ENCODE measurements around the gene FRAS1.
"Not testable (repeated sequence)": the region's sequence is repeated elsewhere in the genome, so short reads cannot be mapped to it uniquely, and the experiment has no call there.

The FRAS1 gene

DNA sequence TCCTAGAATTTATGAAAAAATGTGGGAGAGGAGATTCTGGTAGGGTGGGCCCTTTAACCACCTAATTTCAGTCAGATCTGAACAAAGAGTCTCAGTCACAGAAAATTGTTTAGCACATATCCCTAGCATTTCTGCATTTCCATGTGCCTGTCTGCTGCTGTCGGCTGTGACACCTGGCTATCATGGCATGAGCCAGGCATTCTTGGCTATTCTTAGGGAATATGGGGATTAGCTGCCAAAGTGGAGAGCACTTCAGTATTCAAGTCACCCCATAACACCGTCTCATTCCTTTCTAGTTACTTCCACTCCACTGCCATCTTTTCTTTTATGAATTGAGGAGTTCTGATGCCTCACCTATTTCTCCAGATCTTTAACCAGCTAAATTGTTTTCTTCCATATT, 211.5 kb downstream of the FRAS1 start:
- DNase-seq (ENCODE audit: low read depth in 1 of 2, low spot score in 1 of 2) = no peak

DNA sequence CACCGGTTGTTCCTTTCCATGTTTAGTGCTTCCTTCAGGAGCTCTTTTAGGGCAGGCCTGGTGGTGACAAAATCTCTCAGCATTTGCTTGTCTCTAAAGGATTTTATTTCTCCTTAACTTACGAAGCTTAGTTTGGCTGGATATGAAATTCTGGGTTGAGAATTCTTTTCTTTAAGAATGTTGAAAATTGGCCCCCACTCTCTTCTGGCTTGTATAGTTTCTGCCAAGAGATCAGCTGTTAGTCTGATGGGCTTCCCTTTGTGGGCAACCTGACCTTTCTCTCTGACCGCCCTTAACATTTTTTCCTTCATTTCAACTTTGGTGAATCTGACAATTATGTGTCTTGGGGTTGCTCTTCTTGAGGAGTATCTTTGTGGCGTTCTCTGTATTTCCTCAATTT, 218.3 kb downstream of the FRAS1 start:
- not testable (repeated sequence) for DNase-seq (ENCODE audit: low read depth in 1 of 2, low spot score in 1 of 2)

DNA sequence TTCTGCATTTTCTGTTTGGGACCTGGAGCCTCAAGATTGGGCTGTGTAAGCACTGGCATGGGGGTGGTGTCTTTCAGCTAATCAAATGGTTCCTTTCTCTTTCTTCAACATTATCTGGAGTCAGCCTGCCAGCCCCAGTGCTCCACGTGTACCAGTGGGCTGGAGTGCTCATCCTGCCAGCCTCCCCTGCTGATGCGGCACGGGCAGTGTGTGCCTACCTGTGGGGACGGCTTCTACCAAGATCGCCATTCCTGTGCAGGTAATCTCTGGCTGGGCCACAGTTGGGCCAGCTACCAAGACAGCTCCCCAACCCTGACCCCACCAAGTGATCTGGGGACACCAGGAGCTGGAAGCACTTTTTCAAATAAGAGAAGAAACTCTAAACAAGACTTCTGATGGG, 229.2 kb downstream of the FRAS1 start:
- no peak for DNase-seq (ENCODE audit: low read depth in 1 of 2, low spot score in 1 of 2)

DNA sequence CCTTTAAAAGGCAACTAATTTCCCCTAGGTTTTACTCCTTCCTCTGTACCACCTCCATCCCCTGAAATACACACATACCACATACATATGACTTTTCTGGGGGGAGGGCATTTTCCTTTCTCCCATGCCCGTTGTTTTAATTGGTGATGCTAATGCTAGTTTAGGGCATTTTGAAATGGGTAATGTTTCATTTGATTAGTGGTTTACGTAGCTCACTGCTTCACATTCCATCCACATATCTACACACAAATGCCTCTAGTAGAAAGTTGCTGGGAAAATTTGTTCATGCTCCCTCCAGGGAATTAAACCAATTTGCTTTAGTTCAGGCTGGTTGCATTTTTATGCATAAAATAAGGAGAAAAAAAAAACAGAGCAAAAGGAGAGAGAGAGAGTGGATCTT, 231.2 kb downstream of the FRAS1 start:
- no peak for DNase-seq (ENCODE audit: low read depth in 1 of 2, low spot score in 1 of 2)

DNA sequence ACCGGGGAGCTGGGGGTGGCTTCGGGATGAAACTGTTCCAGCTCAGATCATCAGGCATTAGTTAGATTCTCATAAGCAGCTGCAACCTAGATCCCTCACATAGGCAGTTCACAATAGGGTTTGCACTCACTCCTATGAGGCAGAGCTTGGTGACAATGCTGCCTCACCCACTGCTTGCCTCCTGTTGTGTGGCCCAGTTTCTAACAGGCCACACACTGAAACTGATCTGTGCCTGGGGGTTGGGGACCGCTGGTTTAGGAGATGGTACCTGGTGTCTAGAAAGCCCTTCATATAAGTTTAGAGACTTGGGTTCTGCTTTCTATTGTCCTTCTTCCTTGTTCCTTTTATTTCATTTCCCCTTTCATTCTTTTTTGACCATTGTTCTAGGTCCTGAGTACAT, 234.2 kb downstream of the FRAS1 start:
- no peak for DNase-seq (ENCODE audit: low read depth in 1 of 2, low spot score in 1 of 2)

DNA sequence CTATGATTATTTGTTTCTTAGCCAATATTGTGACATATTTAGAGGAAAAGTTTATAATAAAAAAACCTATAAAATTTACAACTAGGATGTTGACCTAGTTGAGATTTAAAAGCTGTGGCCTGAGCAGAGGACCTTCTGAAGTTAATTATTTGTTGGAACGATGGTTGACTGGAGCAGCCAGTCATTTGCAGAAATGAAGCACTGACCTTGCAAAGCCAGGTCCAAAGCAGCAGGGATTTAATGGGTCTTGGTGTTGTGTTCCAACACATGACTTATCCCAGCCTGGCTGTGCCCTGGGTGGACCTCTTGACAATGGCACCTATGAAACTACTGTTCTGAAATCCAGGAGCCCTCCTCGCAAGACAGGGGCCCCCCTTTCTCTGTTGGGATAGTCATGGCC, 235.2 kb downstream of the FRAS1 start:
- no peak for DNase-seq (ENCODE audit: low read depth in 1 of 2, low spot score in 1 of 2)

DNA sequence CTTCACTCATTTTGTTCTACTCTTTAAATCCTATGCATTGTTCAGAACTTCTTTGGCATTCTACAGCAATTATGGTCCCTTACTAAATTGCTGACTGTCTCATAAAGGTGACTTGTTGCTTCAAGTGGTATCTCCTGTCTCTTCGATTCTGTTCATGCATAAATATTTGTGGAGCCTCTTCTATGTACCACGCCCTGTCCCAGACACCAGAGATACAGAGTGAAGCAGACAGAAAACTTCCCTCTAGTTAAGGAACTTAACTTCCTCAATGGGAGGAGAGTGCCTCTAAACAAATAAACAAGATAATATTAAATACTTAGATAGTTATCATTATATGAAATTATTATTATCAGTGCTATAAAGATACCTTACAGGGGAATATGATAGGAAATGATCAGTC, 235.7 kb downstream of the FRAS1 start:
- no peak for DNase-seq (ENCODE audit: low read depth in 1 of 2, low spot score in 1 of 2)

DNA sequence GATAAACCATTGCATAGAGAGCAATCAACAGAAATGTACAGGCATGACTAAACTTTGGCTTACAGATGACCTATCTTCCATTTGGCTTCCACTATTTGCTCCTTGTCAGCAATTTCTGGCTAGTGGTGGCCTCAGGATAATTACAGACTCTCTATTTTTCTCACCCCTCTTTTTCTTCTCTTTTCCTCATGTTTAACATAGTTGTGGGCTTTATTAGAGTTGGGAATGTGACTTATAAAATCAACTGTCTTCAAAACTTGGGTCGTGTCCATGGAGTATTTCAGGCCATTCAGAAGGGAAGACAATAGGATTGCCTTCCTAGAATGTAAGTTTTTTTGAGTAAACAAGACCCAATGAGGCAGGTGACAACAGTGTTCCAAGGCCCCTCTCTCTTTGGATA, 236.2 kb downstream of the FRAS1 start:
- DNase-seq (ENCODE audit: low read depth in 1 of 2, low spot score in 1 of 2) = no peak

DNA sequence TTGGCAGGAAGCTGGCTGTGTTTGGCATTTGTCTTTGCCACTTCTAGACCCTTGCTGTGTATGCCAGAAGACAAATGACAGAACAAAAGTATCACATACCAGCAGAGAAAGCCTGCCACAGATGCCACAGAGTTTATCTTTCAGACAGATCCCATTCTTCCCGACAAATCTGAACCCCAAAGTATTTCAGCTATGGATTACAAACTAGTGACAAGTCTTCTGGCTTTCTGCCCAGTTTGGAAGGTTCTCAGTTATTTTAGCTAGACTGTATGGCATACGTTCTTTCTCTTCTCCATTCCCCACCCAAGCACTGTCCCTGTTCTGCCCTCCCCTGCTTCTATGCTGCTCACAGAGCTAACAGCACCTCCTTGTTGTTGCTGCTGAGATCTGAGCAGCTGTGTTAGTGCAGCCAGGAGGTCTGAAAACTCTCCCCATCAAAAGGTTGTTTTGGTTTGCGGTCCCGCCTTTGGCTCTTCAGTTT, 236.7 kb downstream of the FRAS1 start:
- no peak for DNase-seq (ENCODE audit: low read depth in 1 of 2, low spot score in 1 of 2)

DNA sequence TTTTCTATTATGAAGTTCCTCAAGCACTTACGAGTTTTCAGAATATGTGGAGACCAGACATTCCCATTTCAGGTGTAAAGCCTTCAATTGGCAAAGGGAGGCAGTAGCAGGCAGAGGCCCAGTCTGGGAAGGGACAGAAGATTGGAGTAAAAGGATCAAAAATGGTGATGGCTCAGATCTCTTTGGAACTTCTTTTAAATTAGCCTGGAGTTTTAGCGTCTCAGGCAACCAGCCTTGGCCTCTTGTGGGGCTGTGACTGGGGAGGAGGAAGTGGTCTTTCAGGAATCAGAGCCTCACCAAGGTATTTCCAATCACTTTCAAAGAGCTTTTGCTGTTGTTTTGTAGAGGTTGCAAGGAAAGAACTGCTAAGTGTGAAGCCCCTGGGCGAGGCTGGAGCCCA, 239.1 kb downstream of the FRAS1 start:
- DNase-seq (ENCODE audit: low read depth in 1 of 2, low spot score in 1 of 2) = no peak

DNA sequence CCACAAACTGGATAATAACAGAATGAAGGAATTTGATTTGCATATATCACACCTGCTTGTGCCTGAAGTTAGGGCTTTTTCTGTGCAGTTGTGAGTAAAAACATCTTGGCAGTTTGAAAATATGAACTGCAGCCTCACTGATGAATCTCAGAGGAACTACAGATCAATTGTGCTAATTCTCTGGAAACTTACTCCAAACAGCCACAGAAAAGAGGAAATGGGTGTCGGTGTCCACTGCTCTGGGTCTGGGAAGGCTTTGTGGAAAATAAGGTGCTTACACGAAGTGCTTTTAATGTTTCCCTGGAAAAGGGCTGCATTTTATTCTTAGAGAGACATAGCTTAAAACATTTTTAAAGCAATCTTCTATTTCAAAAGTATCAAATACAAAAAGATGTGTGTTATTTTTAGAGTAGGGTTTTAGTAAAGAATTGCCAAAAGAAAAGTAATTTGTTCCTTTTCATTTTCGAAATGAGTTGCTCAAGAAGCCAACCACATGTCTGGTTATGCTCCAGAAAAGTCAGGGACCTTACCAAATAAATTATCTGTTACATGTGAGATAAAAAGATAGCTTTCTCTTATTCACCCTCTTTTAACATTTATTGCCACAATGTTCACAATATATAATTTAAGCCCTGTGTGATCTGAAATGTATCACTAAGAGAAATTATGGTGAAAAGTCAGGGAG, 240.1 kb downstream of the FRAS1 start:
- no peak for DNase-seq (ENCODE audit: low read depth in 1 of 2, low spot score in 1 of 2)

DNA sequence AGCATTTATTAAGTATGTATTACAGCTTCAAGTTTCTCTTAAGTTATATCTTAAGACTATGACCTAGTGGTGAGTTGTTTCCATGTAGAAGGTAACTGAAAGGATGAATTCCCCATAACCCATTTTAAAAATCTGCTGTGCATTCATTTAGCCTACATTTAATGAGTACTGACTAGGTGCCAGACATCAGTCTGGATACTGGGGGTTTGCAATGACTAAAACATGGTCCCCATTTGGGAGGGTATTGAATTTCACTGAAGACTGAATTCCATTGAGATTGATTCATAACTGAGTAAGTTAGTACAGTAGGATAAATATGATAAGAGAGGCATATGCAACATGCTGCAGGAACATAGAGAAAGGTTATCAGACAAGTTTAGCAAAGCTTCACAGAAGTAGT, 241.5 kb downstream of the FRAS1 start:
- DNase-seq (ENCODE audit: low read depth in 1 of 2, low spot score in 1 of 2) = no peak

DNA sequence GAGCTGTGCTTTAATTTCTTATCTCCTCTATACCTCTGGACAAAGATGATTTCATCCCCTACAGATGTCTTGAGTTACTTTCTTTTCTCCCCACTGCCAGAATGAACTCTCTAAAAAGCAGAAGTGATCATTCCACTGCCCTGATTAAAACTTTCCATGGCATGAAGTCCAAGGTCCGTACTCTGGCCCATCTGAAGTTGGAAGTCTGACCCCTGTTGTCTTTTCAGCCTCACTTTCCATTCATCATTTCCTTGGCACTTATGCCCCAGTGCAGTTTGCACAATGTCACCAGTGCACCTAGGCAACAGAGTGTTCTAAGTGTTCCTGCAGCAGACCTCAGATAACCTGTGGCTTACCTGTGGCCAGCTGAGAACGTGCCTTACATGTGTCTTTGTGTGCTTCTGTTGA, 242.4 kb downstream of the FRAS1 start:
- DNase-seq (ENCODE audit: low read depth in 1 of 2, low spot score in 1 of 2) = no peak

DNA sequence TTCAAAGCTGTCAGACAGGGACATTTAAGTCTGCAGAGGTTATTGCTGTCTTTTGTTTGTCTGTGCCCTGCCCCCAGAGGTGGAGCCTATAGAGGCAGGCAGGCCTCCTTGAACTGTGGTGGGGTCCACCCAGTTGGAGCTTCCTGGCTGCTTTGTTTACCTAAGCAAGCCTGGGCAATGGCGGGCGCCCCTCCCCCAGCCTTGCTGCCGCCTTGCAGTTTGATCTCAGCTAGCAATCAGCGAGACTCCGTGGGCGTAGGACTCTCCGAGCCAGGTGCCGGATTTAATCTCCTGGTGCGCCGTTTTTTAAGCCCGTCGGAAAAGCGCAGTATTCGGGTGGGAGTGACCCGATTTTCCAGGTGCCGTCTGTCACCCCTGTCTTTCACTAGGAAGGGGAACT, 250.1 kb downstream of the FRAS1 start:
- DNase-seq (ENCODE audit: low read depth in 1 of 2, low spot score in 1 of 2) = not testable (repeated sequence)

DNA sequence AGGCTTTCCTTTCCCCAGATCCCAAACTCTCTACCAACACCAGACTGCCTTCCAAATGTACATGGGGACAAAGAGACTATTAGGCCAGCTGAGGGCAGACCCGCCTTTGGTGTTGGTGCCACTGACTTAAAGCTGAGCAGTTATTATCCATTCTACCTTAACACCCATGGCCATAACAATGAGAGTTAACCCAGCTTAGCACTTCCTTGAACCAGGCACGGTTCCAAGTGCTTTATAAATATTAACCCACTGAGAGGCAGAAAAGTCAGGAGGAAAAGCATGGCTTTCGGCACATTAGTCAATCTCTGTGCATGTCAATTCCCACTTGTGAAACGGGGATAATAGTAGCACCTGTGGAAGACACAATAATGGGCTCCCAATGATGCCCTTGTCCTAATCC, 251.4 kb downstream of the FRAS1 start:
- no peak for DNase-seq (ENCODE audit: low read depth in 1 of 2, low spot score in 1 of 2)

DNA sequence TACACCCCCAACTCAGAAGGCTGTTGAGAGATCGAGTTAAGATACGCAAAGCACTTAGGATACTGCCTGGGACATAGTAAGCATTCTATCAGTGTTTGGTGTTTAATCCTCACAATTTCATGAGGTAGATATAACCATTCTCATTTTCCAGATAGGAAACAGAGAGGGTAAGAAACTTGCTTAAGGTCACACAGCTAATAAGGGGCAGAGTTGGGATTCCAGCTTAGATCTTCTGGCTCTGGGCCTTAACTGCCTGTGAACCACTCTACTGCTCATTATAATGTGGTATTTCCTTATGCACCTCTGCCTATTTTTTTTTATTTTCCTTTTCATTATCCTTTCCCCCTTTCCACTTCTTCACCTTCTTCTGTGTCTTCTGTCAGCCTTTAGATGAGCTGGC, 252.2 kb downstream of the FRAS1 start:
- DNase-seq (ENCODE audit: low read depth in 1 of 2, low spot score in 1 of 2) = no peak

DNA sequence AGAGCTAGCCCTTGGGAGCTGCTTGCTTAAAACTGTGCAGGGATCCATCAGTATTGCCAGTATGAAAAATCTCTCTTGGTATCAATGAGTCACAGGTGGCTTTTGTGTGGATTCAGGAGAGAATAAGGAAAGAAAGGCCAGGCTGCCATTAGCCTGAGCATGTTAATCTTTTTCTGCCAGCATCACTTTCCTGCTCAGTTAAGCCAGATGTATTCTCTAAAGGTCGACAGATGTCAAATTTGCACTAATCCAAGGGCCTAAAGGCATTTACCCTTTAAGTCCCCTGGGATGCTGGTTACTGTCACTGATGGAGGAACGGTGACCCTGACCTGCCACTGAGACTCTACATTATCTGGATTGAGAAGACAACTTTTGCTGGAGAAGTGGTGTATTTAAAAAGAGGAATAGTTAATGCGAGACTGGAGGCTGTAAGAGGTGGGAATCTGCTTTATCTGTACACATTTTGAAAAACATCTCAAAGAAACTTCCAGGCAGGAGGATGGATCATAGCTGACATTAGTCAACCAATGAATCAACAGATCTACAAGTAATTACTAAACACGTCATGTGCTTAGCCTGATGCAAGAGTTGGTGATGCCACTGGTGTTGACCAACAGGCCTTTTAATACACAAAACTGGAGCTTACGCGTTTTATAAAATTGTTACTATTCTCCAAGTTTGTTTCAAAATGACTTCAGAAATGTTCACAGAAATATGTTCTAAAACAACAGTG, 253.1 kb downstream of the FRAS1 start:
- DNase-seq (ENCODE audit: low read depth in 1 of 2, low spot score in 1 of 2) = no peak

DNA sequence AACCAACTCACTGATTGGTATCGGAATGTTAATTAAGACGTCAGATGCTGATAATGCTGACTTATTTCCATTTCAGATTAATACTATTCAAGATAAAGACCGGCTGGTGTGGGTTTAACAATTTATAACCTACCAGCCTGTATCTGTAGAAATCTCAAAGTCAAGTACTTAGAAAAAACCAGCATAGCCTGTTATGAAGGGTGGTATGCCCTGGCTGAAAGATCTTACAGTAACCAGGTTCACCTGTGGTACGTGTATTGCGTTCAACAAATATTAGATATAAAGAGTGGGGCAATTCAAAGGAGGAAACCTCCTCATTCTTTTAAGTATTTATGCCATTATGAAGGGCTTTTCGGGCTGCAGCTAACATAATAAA, 253.6 kb downstream of the FRAS1 start:
- no peak for DNase-seq (ENCODE audit: low read depth in 1 of 2, low spot score in 1 of 2)

DNA sequence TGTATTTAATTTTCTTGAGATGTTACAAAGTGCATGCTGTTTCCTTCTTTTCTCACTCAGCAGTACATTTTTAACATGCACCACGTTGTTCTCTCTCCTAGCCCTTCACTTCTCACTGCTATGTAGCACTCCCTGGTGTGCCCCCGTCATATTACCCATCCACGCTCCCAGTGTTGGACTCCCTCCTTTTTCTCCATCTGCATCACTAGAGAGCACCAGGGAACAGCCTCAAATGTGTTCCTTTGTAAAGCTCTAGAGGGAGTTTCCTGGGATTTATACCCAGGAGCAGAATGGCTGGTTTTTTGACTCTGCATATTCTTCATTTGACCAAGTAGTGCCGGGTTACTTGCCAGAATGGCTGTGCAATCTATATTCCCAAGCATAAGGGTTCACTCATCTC, 254.2 kb downstream of the FRAS1 start:
- no peak for DNase-seq (ENCODE audit: low read depth in 1 of 2, low spot score in 1 of 2)

DNA sequence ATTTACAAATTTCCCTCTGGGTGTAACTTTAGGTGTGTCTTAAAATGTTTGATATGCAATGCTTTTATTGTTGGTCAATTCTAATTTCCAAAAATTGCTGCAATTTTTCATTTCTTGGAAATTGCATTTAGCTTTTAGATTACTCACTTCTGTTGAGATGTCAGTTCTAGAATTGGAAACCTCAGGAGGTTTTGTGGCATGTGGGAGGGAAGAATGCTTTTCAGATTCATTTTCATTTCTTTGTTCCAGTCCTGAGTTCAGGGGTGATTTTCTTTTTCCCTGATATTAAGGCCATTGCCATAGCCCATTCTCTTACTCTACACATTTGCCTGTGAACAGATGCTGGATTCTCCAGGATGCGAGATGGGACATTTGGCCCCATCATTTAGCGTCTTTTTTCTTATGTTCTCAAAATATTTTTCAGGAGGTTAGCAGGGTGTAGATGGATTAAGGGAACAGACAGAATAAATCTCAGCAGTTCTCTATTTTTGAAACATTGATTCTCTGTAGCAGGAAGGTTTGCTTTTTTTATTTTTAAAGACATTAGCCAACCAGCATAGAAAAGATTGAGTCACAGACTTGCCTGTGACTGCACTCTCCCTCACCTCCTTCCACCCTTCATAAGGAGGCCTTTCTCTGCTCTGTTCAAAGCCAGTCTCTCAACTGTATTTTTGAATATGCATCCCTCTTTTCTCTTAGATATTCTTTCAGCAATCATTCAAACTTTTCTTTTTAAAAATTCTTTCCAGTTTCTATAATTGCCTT, 256.0 kb downstream of the FRAS1 start:
- DNase-seq (ENCODE audit: low read depth in 1 of 2, low spot score in 1 of 2) = no peak

DNA sequence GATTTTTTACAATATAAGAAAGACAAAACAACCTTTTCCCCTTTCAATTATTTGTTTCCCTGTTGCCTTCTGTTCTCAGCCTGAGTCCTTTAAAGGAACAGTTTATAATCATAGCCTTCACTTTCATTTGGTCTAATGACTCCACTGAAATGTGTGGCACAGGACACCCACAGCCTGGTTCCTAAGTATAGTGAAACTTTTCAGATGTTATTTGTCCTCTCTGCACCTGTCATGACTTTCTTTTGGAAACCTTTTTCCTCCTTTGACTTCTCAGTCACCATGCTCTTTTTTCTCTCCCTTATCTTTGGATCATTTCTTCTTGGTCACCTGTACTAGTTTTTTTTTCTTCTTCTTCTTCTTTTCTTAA, 256.6 kb downstream of the FRAS1 start:
- DNase-seq (ENCODE audit: low read depth in 1 of 2, low spot score in 1 of 2) = no peak

DNA sequence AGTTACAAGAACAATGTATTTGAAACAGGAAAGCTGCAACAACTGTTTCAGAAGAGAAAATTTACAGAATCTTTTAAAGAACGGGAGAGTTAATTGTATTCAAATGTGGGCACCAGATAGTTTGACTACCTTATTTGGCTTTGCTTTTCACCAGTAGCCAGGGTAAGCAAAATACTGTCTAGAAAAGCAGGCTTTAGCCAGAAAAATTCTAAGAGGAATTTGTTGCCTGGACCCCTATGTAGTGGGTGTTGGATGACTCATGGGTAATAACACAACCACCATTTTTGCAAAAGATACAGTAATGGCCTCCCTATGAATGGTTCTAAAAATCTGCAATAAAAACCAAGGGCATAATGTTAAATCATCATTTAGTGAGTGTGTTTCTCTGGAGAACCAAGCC, 261.0 kb downstream of the FRAS1 start:
- DNase-seq (ENCODE audit: low read depth in 1 of 2, low spot score in 1 of 2) = no peak
